Myometrial cell (primary cell): ENCODE results near the gene DMAC2L. TPM values are rescaled to one million over a fixed set of nuclear protein-coding genes. Genes with fewer than 3 reads are reported as not detected.

Experiments used
- total RNA-seq: library from RNA; depleted of rRNA; stranded (reverse); fragments of >200 nt; gene quantifications from 2 replicates; pipeline ENCODE4 v1.2.3, GENCODE V29; 2015

The DMAC2L gene, protein sequence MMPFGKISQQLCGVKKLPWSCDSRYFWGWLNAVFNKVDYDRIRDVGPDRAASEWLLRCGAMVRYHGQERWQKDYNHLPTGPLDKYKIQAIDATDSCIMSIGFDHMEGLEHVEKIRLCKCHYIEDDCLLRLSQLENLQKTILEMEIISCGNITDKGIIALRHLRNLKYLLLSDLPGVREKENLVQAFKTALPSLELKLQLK
- total RNA-seq, result 2.3 and 6.7 TPM in 2 replicates

DNA sequence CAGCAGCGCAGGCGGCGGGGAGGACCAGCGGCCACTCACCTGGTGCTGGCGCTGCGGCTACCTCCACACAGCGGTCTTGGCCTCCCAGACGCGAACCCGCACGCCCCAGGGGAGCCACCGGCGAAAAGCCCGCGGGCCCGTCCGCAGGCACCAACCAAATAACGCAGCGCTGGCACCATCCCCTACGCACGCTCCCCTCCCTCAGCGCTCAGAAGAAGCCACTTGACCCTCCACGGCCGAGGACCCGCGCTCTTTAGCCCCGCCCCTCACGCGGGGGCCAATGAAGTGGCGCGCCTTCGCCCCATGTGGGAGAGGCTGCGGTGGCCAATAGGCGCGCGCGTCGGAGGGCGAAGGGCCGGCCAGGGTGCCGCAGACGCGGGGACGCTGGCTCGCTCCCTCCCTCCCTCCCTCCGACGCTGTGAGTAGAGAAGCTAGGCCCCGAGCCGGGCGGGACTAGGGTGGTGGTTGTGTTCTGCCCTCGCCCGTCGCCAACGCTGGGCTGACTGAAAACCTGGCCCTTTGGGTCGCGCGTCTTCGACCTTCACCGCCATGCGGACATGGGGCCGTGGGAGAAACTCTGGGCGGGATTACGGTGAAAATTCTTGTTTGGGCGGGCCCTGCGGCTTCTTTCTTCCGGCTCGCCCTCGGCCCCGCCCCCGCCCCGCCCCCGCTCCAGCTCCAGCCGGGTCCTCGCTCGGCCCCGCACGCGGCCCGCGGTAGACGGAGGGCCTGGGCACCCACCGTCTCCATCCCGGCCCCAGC lies at the start of gene DMAC2L, which contains the start of gene L2HGDH:
DMAC2L (plus strand) TSS at position 353 of the 762 bp plus-strand sequence. CDS start 9,164 bp downstream, outside the sequence.
L2HGDH (minus strand) TSS at position 258 of the 762 bp plus-strand sequence; CDS start at position 179, 79 bp downstream.

Other genes with a start within 250 kb of the DMAC2L start
- 3.9 and 6.1 TPM in 2 replicates for gene VCPKMT, start 195.8 kb upstream of the DMAC2L start, total RNA-seq
- 11.0 and 14.7 TPM in 2 replicates for gene SOS2, start 80.7 kb upstream of the DMAC2L start, total RNA-seq
- 3.7 and 5.8 TPM in 2 replicates for gene L2HGDH, start 95 bp upstream of the DMAC2L start, total RNA-seq
- 1.4 and 7.3 TPM in 2 replicates for gene CDKL1, start 84.6 kb downstream of the DMAC2L start, total RNA-seq
- gene MAP4K5, start 220.2 kb downstream of the DMAC2L start, total RNA-seq, result 48.9 and 65.2 TPM in 2 replicates
- 8.7 and 11.0 TPM in 2 replicates for gene ATL1, start 247.8 kb downstream of the DMAC2L start, total RNA-seq